KG1 (cell line): Measurements from ENCODE around the gene SNCG.

Experiments
- DNase-seq: peaks from one replicate; lab custom pipeline; 2025; lab: John Stamatoyannopoulos, UW

Gene SNCG

DNA sequence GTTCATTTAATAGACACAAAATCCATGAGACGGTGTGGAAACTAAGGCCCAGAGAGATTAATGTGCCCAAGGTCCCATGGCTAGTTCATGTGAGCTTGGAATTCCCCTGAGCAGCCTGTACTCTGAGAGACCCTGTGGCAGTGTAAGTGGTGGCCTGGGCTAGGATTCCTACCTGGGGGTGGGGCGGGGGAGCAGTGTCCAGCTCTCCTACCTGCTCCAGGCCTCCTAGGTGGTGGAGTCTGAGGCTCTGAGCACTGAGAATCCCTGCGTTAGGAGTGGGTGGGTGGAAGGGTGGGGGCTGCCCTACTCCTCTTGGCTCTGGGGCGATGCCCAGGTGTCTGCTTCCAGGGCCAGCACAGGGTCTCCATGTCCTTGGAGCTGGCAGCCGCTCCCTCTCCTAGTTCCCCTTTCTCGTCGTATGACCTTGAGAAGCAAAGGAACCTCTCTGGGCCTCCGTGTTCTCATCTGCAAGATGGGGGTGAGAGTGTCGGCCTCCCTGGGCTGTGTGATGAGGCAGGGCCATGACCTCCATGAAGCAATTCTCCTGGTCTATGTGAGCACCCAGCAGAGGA lies 2.5 kb downstream of the SNCG start:
- DNase-seq = no peak

DNA sequence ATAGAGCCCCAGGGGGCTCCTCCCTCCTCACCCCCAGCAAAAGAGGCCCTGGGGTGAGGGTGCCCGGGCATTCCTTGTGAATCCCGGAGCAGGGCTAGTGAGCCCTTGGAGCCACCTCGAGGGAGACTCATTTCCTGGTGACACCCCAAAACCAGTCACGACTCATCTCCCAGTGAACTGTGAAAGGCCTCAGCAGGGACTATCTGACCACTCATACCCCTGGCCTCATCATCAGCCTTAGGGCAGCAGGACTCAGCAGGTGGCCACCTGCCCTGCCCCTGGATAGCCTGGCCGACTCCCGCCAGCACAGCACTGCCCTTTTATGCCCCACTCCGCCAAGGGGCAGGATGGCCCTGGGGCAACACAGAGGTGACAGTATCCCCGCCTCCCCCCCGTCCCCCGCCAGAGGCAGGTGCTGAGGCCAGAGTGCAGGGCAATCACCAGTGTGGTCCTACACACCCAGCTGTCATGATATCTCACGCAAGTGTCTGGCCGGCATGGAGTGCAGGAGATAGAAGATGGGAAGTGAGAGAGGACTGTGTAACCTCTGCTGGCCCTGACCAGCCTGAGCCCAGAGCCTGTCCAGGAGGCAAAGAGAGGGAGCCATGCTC lies 3.2 kb downstream of the SNCG start:
- DNase-seq = no peak

DNA sequence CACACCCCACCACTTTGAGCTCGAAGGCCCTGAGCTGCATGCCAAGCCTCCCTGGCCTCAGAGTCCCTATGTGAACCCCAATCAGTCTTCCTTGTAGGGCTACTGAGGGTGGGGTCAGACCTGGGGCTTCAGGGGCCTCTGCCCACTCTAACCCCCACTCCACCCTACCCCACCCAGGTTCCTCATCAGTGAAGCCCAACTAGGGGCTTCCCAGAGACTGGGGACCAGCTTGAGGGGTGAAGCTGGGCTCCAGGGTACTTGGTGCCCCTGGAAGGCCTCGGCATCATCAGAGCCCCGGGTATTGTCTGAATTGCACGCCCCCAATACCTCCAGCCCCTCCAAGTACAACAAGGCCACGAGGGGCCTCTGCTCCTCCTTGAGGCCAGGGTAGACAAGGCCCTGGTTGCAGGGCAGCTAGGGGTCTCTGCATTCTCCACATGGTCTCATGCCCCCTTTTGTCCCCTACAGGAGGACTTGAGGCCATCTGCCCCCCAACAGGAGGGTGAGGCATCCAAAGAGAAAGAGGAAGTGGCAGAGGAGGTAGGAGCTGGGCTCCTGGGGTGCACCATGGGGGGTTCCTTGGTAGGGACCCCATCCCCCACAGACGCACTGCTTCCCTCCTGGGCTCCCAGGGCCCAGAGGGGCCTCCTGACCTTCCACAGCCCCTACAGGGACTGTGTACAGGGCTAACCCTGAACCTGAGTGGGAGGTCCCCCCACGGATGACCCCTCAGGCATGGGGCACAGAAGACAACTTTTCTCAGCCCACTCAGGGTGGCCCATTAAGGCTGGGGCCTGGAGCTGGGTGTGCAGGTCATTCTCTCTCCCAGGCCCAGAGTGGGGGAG lies 4.0 kb downstream of the SNCG start:
- no peak for DNase-seq

DNA sequence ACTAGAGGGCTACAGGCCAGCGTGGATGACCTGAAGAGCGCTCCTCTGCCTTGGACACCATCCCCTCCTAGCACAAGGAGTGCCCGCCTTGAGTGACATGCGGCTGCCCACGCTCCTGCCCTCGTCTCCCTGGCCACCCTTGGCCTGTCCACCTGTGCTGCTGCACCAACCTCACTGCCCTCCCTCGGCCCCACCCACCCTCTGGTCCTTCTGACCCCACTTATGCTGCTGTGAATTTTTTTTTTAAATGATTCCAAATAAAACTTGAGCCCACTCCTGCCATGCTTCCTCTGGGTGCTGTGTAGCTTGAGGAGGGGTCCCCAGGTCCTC lies 4.5 kb downstream of the SNCG start:
- DNase-seq = no peak

DNA sequence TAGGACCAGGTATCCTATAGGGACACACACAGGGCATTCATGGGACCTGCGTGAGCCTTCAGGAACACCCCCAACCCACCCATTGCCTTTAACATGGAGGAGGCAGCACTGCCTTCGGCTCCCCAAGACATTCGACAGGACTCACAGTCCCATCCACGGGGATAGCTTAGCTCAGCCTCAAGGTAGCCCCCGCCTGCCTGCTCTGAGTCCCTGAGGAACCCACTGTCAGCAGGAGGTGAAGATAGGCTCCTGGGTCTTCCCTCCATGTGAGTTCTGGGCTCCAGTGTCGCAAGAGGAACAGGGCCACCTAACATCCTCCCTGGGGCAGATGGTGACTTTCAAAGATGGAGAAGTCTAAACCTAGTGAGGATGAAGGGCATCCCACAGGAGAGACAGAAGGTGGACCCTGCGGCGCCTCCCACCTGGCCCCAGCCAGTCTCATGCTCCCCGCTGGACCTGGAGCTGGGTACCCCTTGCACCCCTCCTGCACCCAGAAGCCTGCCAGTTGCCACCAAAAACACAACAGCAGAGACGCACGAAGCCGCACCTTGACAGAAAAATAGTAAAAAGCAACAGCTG lies 5.0 kb downstream of the SNCG start:
- DNase-seq = no peak

DNA sequence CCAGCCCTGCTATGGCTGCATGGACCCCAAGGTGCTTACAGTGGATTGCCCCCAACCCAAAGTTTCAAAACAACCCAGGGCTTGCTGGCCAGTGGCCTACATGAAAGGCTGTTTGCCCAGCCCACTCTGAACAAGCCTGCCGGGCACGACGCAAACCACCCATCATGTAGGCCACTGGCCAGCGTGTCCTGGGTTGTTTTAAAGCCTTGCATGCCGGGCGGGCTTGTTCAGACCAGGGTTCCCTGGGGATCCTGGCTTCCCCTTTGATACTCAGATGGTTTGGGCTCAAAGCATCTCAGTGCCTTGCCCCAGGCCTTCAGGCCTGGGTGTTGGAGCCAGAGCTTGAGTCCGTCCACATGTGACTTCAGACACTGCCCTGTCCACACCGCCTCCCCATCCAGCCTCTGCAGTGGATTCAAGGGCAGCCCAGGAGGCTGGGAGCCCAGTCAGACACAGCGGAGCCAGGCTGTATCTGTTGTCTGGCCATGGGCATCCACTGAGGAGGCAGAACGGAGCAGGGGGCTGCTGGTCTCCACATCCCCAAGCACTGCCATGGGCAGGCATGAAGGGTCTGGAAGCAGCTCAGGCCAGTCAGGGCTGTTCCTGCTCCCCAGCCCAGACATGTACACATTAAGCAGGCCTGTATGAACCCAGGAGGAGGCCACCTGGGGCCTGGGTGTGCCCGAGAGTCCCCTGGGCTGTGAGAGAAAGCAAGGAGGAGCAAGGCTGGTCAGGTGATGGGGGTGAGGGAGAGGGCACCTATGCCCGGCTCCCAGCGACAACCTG lies 5.9 kb downstream of the SNCG start:
- DNase-seq = no peak

DNA sequence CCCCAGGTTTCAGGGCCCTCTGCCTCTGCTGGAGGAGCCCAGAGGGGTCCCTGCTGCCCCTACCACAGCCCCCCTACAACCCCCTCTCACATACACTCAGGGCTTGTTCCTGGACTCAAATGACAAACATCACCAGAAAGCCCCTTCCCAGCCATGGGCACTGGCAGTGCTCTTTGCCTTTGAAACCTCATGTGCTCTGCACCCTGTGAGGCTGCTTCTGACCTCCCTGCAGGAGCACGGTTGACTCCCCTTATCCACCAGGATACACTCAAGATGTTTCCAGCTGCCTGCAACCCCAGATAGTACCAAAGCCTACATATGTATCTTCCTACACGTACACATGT lies 6.4 kb downstream of the SNCG start:
- no peak for DNase-seq

DNA sequence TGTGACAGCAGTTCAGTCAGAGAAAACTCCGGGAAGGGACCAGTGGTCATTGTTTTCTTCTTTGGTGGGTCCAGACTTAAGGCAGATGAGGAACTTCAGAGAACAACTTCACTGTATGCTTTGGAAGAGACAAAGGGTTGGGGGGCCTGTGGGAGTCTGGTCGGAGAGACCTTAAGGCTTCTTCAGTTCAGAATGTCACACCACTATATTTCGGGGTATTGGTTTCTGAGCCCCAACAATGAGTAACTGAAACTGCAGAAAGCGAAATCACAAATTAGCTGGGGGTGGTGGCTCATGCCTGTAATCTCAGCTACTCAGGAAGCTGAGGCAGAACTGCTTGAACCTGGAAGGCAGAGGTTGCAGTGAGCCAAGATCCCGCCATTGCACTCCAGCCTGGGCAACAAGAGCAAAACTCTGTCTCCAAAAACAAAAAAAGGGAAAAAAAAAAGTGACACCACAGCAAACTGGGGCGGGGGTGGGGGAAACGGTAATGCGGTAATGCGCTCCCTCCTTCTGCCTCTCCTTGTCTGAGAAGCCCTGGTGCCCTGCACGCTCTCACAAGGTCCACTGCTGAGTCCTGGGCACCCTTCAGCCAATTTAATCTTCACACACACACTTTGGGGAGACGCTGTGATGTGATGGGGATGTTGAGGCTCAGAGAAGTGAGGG lies 7.7 kb downstream of the SNCG start:
- no peak for DNase-seq

DNA sequence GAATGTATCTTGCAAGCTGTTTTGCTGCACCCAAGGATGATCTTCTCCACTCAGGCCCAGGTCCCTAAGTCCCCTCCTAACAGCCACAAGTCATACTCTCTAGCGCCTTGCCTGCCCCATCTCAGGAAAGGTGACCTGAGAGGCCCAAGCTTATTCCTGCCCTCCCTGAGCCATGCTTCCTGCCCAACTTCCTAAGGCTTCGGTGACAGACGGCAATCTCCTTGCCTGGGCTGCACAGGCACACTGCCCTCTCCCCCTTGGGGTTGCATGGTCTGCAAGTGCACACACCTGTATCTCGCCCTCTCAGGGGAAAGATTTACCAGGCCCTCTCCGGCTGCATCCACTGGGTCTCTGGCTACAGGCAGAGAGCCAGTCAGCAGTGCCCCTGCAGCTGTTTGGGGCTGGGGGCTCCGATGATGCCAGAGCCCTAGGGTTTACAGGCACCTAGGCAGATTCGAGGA lies 9.1 kb downstream of the SNCG start:
- no peak for DNase-seq

DNA sequence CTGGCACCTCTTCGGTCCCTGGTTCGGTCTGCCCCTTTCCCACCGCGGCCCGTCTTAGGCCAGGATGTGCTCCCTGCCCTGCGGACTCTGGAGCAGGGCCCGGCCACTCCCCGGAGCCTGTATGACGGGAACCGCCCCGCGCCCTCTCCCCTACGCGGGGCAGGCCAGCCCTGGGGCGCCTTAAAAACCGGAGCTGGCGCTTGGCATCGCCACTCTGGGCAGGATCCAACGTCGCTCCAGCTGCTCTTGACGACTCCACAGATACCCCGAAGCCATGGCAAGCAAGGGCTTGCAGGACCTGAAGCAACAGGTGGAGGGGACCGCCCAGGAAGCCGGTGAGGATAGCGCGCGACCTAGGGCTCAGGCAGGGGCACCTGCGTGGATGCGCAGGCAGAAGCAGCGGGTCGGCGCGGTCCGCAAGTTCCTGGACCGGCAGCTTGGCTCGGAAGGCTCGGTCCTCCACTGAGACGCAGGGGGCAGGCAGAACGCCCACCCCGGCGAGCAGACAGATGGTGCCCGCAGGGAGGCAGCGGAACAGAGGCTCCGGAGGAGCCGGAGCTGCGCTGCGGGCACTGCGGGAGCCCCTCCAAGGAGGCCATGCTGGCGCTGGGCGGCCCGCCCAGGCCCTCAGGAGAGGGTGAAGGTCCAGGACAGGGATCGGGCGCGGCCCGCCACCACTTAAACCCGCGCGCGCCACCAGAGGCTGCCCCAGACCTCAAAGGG lies 10.0 kb downstream of the SNCG start, which contains the start of gene ADIRF:
ADIRF (plus strand) TSS at position 212 of the 723 bp plus-strand sequence; CDS start at position 275, 63 bp downstream.
- DNase-seq = no peak

DNA sequence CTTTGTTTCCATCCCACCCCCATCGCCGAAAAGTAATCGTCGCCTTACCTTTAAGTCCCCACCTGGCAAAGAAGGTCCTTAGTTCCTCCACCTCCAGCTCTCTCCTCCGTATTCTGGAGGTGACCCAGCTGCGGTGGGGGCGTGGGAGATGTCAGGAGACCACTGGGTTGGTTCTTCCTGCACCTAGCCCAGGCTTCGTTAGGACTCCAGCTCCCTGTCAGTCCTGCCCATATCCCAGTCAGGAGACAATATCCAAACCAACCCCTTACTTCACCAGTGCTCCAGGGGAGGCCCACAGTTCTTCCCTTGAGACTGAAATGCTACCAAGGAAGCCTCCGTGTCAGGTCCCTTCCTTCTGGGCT lies 10.6 kb downstream of the SNCG start:
- DNase-seq = no peak

DNA sequence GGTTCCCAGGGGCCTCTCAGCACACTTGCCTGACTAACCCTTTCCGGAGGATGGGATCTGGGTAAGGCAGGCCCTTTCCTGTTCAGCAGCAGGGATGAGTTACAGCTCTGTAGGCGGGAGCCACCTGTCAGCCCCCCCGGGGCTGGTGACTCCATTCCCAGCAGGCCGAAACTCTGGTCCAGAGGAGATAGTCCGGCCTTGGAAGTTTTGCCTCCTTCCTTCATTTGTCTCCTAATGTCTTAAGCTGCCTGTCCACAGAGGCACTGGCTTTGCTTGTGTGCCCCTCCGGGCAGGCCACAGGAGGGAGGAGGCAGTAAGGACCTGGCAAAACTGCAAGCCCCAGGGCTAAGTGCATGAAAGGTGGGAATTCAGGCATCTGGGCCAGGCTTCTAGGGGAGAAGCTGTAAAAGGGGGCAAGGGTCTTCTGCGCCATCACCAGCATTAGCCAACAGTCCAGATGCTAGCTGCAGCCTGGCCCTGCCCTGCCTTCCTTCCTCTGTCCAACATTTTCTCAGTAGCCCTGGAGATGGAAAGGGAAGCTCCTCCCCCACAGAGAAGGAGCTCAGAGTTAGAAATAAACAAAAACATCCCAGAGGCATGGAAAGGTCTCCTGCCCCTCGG lies 11.1 kb downstream of the SNCG start:
- DNase-seq = no peak

DNA sequence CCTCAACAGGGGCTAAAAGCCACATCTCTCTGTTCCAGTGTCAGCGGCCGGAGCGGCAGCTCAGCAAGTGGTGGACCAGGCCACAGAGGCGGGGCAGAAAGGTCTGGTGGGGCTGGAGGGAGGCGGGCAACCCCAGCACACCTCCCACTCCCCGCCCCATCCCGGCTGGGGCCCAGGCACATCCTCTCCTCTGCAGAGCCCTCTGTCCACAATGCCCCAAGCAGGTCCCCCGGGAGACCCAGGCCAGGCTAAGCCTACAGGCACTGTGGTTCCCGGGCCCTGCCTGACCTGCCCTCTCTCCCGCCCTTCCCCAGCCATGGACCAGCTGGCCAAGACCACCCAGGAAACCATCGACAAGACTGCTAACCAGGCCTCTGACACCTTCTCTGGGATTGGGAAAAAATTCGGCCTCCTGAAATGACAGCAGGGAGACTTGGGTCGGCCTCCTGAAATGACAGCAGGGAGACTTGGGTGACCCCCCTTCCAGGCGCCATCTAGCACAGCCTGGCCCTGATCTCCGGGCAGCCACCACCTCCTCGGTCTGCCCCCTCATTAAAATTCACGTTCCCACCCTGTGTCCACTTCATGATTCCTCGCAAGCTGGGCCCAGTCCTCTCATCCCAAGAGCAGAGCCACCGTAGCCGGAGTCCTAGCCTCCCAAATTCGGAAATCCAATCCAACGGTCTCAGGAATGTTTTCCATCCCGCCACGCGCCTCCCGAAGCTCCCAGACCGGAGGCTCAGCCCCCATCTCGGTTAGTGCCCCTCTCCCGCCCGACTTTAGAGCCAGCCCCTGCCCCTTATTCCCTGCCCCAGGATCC lies 12.0 kb downstream of the SNCG start:
- DNase-seq = no peak

DNA sequence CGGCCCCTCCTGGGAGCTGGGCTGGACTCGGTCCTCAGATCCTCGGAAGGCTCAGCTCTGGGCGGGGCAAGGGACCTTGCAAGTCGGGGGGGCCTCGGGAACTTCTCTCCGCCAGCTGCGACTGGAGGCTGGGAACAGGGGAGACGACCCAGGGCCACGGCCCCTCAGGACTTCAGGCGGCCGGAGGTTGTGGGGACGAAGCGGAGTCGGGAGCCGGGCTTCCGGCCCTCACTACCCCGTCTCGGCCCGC lies 12.5 kb downstream of the SNCG start:
- DNase-seq = no peak

DNA sequence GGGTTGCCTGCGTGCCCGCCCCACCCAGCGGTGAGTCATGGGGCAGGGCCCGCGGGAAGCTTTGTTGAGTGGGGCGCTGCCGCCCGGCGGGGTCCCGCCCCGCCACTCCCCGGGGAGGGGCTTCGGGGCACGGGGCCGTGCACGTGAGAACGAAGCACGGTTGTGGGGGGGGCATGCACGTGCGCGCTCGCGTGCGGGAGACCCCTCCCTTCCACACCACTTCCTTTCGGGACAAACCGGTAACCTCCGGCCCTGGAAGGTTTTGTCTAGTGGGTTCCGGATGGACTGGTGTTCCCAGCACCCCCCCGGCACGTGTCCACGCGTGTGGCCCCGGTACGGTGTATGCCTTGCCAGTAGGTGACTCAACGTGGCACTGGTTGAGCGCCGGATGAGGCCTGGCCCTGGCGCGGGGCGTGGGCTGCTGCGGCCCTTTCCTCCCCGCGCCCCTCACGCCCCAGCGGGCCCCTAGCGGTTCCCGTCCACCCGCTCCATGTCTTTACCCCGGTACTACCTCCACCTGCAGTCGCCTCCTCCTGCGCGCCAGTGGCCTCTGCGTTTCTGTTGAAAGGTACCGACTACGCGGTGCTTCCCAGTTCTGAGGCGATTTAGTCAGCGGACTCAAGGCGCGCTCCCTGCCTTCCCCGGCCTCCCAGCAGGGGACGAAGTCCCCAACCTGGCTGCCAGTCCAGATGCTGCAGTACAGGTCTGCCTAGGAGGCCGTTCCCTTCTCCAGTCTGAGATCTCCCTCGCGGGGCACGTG lies 13.0 kb downstream of the SNCG start:
- DNase-seq = no peak

DNA sequence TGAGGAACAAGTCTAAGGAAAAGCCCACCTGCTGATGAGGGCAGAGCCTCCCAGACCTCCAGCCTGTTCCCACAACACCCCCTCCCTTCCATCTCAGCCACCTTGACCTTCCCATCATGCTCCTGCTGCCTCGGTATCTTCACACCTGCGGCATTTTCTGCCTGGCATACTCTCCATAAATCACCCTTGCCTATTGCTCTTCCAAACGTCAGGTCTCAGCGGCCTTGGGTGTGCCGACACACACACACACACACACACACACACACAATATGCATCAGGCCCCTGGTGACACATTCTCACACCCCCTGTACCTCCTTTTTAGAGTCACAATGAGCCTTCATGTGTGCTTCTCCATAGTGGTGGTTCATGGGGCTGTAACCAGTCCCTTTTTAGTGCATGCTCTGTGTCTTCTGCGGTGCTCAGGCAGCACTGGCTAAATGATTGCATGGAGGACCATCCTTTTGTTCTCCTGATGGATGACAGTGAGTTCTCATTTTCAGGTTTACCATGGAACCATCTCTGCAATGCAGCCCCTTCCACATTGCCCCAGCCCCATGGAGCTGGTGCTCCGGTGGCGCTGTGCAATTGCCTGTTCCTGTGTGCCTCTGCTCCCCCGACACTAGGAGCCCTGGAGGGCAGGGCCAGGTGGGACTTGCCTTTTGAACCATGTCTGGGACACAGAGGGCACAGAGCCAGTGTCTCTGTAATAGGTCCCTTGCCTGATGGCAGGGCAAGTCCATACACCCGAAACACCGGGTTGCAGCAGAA lies 14.4 kb downstream of the SNCG start:
- DNase-seq = no peak

DNA sequence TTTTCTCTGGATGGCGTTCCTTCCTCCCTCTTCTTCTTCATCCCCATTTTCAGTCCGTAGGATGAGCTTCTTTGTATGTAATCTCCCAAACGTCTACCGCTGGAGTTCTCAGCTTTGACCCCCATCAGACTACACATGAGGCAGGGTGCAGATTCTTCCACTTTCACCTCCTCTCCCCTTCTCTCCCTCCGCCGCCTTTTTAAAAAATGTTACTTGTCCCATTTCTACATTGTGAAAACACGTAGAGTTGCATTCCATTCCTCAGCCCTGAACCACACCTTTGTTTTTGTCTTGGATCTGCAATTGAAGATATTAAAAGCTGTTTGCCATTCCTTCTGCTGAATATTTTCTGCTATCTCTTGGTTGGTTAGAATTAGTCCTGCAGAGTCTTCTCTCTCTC lies 16.1 kb downstream of the SNCG start:
- DNase-seq = no peak

DNA sequence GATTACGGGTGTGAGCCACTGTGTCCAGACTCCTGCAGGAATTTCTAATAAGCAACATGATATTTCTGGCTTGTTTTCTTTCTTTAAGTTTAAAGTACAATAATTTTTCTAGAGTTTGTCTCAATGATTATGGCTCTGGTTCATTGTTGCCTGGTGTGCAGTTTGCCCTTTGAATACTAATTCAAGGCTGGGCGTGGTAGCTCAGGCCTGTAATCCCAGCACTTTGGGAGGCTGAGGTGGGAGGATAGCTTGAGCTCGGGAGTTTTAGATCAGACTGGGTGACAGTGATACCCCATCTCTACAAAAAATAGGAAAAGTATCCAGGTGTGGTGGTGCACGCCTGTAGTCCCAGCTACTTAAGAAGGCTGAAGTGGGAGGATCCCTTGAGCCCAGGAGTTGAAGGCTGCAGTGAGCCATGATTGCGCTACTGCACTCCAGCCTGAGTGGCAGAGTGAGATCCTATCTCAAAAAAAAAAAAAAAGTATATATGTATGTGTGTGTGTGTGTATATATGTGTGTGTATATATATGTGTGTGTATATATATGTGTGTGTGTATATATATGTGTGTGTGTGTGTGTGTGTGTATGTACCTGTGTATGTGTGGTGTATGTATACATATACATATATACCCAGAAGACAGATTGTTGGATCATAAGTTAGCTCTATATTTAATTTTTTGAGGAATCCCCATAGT lies 18.1 kb downstream of the SNCG start:
- DNase-seq = no peak
